Endodermal cell (in vitro differentiated cells): ENCODE measurements around the gene LY6G6D. TPM values are rescaled to one million over a fixed set of nuclear protein-coding genes. Genes with fewer than 3 reads are reported as not detected.

ENCODE experiments used
- DNase-seq: peaks from one replicate; pipeline ENCODE4 v3.0.0-alpha.2; 2017
- H3K27ac ChIP-seq: 2 replicates; pipeline ENCODE4 v1.5.1; 2013; ENCODE audit warnings: mild to moderate bottlenecking, low read depth, low read length, moderate library complexity
- H3K27me3 ChIP-seq: 2 replicates; pipeline ENCODE4 v1.6.1; 2013; ENCODE audit warnings: mild to moderate bottlenecking, low read length, moderate library complexity; ENCODE audit not compliant: insufficient read depth, control insufficient read depth, poor library complexity, severe bottlenecking
- H3K36me3 ChIP-seq: 2 replicates; pipeline ENCODE4 v1.7.0; 2013; ENCODE audit warnings: mild to moderate bottlenecking, low read length, moderate library complexity; ENCODE audit not compliant: control insufficient read depth, insufficient read depth
- H3K4me1 ChIP-seq: one replicate; pipeline ENCODE4 v1.7.0; 2013; ENCODE audit warnings: low read length; ENCODE audit not compliant: control insufficient read depth, insufficient read depth
- H3K4me3 ChIP-seq: 2 replicates; pipeline ENCODE4 v1.5.1; 2013; ENCODE audit warnings: mild to moderate bottlenecking, low read length, moderate library complexity
- H3K9ac ChIP-seq: 2 replicates; pipeline ENCODE4 v1.6.1; 2013; ENCODE audit warnings: mild to moderate bottlenecking, low read length, moderate library complexity; ENCODE audit not compliant: poor library complexity, severe bottlenecking; ENCODE audit errors: extremely low read depth
- H3K9me3 ChIP-seq: 2 replicates; pipeline ENCODE4 v1.6.1; 2013; ENCODE audit warnings: mild to moderate bottlenecking, low read length, moderate library complexity; ENCODE audit not compliant: control insufficient read depth
- H3K27ac Mint-ChIP-seq: 2 replicates; pipeline ENCODE4 v1.8.0; 2020; ENCODE audit warnings: mixed read lengths
- H3K27me3 Mint-ChIP-seq: 2 replicates; pipeline ENCODE4 v1.8.0; 2021; ENCODE audit warnings: mild to moderate bottlenecking, mixed read lengths; ENCODE audit not compliant: insufficient read depth
- H3K36me3 Mint-ChIP-seq: 2 replicates; pipeline ENCODE4 v1.8.0; 2020; ENCODE audit warnings: low read depth, mixed read lengths
- H3K4me1 Mint-ChIP-seq: 2 replicates; pipeline ENCODE4 v1.8.0; 2020; ENCODE audit warnings: mixed read lengths
- H3K4me3 Mint-ChIP-seq: 2 replicates; pipeline ENCODE4 v1.8.0; 2020; ENCODE audit warnings: mild to moderate bottlenecking, moderate library complexity, mixed read lengths
- H3K9me3 Mint-ChIP-seq: 2 replicates; pipeline ENCODE4 v1.8.0; 2020; ENCODE audit warnings: mild to moderate bottlenecking, mixed read lengths
- CTCF ChIP-seq: fragments of 200-600 bp; sonication (generic); conservative IDR thresholded peaks from 2 replicates; pipeline ENCODE4 v1.5.0; 2021; ENCODE audit warnings: antibody characterized with exemption, mild to moderate bottlenecking
- WGBS, 2 experiments: methylation state at CpG; one replicate each; pipeline versions ENCODE4 v1.1.5 to v1.1.7; 2013; ENCODE audit warnings: missing lambda C conversion rate in 2 of 2, mixed read lengths in 1 of 2; ENCODE audit not compliant: insufficient coverage in 1 of 2, insufficient read length in 1 of 2; 5-methylcytosine and 5-hydroxymethylcytosine counted together
- total RNA-seq, 2 donors: library from RNA; stranded (reverse); fragmentation: NEBNext Ultra II Directional in 1 of 2; extraction: Animal tissue kit (Norgen Biotek cat#: 25700) in 1 of 2; gene quantifications; 2 replicates in 1 of 2; 3 replicates in 1 of 2; pipeline ENCODE4 v1.2.1, GENCODE V29; 2021

Gene LY6G6D
- total RNA-seq, 2 donors from 2014 or later = not detected

DNA sequence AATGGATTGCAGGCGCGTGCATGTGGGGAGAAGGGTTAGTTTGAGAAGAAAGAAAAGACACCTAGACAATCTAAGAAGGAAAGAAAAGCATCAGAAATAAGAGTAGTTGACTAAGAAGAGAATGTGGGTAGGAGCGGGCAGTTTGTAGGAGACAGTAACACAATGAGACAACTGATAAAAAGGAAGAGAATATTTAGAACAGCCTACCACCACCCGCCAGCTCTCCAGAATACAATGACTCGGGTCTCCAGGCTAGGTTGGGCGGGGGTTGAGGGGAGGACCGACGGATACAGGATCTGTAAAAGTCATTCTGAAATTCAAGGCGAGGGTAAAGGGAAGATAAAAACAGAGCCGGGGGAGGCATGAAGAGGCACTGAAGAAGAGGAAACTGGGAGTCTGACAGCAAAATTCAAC, 12.7 kb upstream of the LY6G6D start:
- Histone ChIP-seq H3K27ac (peak overlapping the region; percentile 89), H3K36me3 (peaks cover 27% of the 10 kb centered on the region), H3K4me1 (peaks cover 7% of the 10 kb centered on the region), H3K9me3 (no peaks in the 10 kb centered on the region), H3K27me3 (no peaks in the 10 kb centered on the region), H3K9ac (peak overlapping the region; percentile 90), H3K4me3 (peak overlapping the region; percentile 97)
- no peaks in the 10 kb centered on the region for H3K9me3 Mint-ChIP-seq
- H3K4me3 Mint-ChIP-seq = peak overlapping the region; percentile 87
- H3K27ac Mint-ChIP-seq = peak overlapping the region; percentile 93
- no peak for TF ChIP-seq CTCF
- H3K36me3 Mint-ChIP-seq = peaks cover 25% of the 10 kb centered on the region
- no peak for DNase-seq
- WGBS, 2 experiments = 4 to 5% methylated on average over 7 to 10 of the region's 10 CpGs
- peaks cover 2% of the 10 kb centered on the region for H3K27me3 Mint-ChIP-seq
- peaks cover 17% of the 10 kb centered on the region for H3K4me1 Mint-ChIP-seq

- H3K4me3 ChIP-seq = peak within 1 kb of the TSS; percentile 97
- H3K27me3 Mint-ChIP-seq = peaks cover 2% of the 10 kb centered on the region
- H3K4me1 Mint-ChIP-seq = peaks cover 17% of the 10 kb centered on the region
- H3K27me3 ChIP-seq = no peaks in the 10 kb centered on the region
- WGBS, 2 experiments = 3 to 4% methylated on average over 50 to 54 of the region's 54 CpGs
- H3K36me3 ChIP-seq = peaks cover 22% of the 10 kb centered on the region
- H3K9me3 ChIP-seq = no peaks in the 10 kb centered on the region
- peak within 1 kb of the TSS; percentile 93 for H3K27ac Mint-ChIP-seq
- H3K27ac ChIP-seq = peak within 1 kb of the TSS; percentile 89
- peaks cover 19% of the 10 kb centered on the region for H3K36me3 Mint-ChIP-seq
- peak; percentile 99 for DNase-seq
- TF ChIP-seq CTCF = peak; percentile 27
- peaks cover 7% of the 10 kb centered on the region for H3K4me1 ChIP-seq
- no peaks in the 10 kb centered on the region for H3K9me3 Mint-ChIP-seq
- H3K4me3 Mint-ChIP-seq = peak within 1 kb of the TSS; percentile 87
- peak within 1 kb of the TSS; percentile 90 for H3K9ac ChIP-seq
Observed at GRCh38 chr6:31702819-31703716, 12.1 kb upstream of the LY6G6D start, which contains the start of gene ABHD16A. Gene ABHD16A, minus strand, starts transcription at chr6:31703324. Its CDS starts 43 bp downstream, at chr6:31703281.

DNA sequence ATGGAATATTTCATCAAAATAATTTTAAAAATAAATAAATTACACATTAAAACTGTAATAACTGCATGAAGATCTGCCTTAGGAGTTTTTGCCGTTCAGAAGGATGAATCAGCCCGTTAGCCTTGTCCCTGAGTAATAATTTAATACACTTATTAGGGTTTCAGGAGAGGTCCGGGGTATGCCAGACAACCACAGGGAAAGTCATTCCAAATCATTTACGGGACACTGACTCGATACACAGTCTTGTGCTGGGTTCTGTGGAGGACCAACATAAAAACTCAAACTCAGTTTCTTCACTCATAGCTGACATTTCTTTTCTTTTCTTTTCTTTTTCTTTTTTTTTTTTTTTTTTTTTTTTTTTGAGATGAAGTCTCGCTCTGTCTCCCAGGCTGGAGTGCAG, 9.2 kb upstream of the LY6G6D start:
- Mint-ChIP-seq H3K27ac (no peak overlapping the region), H3K36me3 (peaks cover 5% of the 10 kb centered on the region), H3K4me3 (no peak overlapping the region), H3K27me3 (peaks cover 2% of the 10 kb centered on the region), H3K9me3 (no peaks in the 10 kb centered on the region), H3K4me1 (peaks cover 22% of the 10 kb centered on the region)
- H3K36me3 ChIP-seq = peaks cover 4% of the 10 kb centered on the region
- TF ChIP-seq CTCF = no peak
- DNase-seq = no peak
- no peak overlapping the region for H3K9ac ChIP-seq
- 86% methylated on average over 3 to 6 of the region's 6 CpGs for WGBS, 2 experiments
- H3K27ac ChIP-seq = no peak overlapping the region
- peaks cover 7% of the 10 kb centered on the region for H3K4me1 ChIP-seq
- H3K9me3 ChIP-seq = no peaks in the 10 kb centered on the region
- no peaks in the 10 kb centered on the region for H3K27me3 ChIP-seq
- no peak overlapping the region for H3K4me3 ChIP-seq
